BLaER1 treated with 17β-estradiol and CSF1 and Interleukin-3, amounts not matched to agents 10 nM and 100 nM (cell line): ENCODE measurements around the gene PLEKHM3.
"Not testable (repeated sequence)": the region's sequence is repeated elsewhere in the genome, so short reads cannot be mapped to it uniquely, and the experiment has no call there.

Experiments used
- H3K27ac ChIP-seq, 11 experiments: shearing (Covaris generic); formaldehyde crosslinking; 2 replicates each; pipeline ENCODE4 v1.8.1; 2022
- H3K27me3 ChIP-seq, 11 experiments: shearing (Covaris generic); formaldehyde crosslinking; 2 replicates each; pipeline ENCODE4 v1.8.1; 2022
- H3K36me3 ChIP-seq, 11 experiments: shearing (Covaris generic); formaldehyde crosslinking; 2 replicates each; pipeline ENCODE4 v1.8.1; 2022
- H3K4me1 ChIP-seq, 10 experiments: shearing (Covaris generic); formaldehyde crosslinking; 2 replicates each; pipeline ENCODE4 v1.8.1; 2022
- H3K4me2 ChIP-seq, 11 experiments: shearing (Covaris generic); formaldehyde crosslinking; 2 replicates each; pipeline ENCODE4 v1.8.1; 2022
- H3K4me3 ChIP-seq, 10 experiments: shearing (Covaris generic); formaldehyde crosslinking; 2 replicates each; pipeline ENCODE4 v1.8.1; 2022
- H3K9ac ChIP-seq, 11 experiments: shearing (Covaris generic); formaldehyde crosslinking; 2 replicates each; pipeline ENCODE4 v1.8.1; 2022
- H3K9me3 ChIP-seq, 11 experiments: shearing (Covaris generic); formaldehyde crosslinking; replicated peaks in 1 of 11; 2 replicates each; pipeline ENCODE4 v1.8.1; 2022
- H4K20me1 ChIP-seq, 11 experiments: shearing (Covaris generic); formaldehyde crosslinking; 2 replicates each; pipeline ENCODE4 v1.8.1; 2022
- Cebpa-rat ChIP-seq, 11 experiments: shearing (Covaris generic); IDR thresholded peaks; 2 replicates each; pipeline ENCODE4 v1.8.1; 2022

Gene PLEKHM3

GRCh38 chr2:208020253-208020652 is 5.1 kb downstream of the PLEKHM3 start:
- H3K27me3 ChIP-seq, result no peaks in the 10 kb centered on the region
- H3K36me3 ChIP-seq, result peaks cover 0 to 8% (median 0%) of the 10 kb centered on the region in 11 experiments; a peak in 2 of 22 replicates
- H3K27ac ChIP-seq, result no peak overlapping the region
- no peaks in the 10 kb centered on the region for H3K9me3 ChIP-seq
- H4K20me1 ChIP-seq, result no peaks in the 10 kb centered on the region
- no peak overlapping the region for H3K4me2 ChIP-seq
- H3K9ac ChIP-seq, result no peak overlapping the region
- H3K4me1 ChIP-seq, result peaks cover 0 to 26% (median 12%) of the 10 kb centered on the region in 10 experiments; a peak in 14 of 20 replicates
- no peak overlapping the region for H3K4me3 ChIP-seq
- TF ChIP-seq Cebpa-rat (IDR thresholded peaks at IDR 0.05), result no peak

GRCh38 chr2:208018124-208018712 is 7.1 kb downstream of the PLEKHM3 start:
- not testable (repeated sequence) for H3K9ac ChIP-seq, H3K9me3 ChIP-seq, H3K27ac ChIP-seq

GRCh38 chr2:208017721-208018120 is 7.6 kb downstream of the PLEKHM3 start:
- H3K4me2 ChIP-seq, result peak overlapping the region in 2 of 11 experiments; percentile 28 to 37; a peak in 4 of 22 replicates
- TF ChIP-seq Cebpa-rat (IDR thresholded peaks at IDR 0.05), result no peak
- H3K36me3 ChIP-seq, result peaks cover 0 to 8% (median 0%) of the 10 kb centered on the region in 11 experiments; a peak in 2 of 22 replicates
- H4K20me1 ChIP-seq, result peaks cover 0 to 5% (median 0%) of the 10 kb centered on the region in 11 experiments; a peak in 2 of 22 replicates
- peaks cover 0 to 15% (median 0%) of the 10 kb centered on the region in 10 experiments; a peak in 4 of 20 replicates for H3K4me1 ChIP-seq
- H3K9ac ChIP-seq, result no peak overlapping the region
- H3K9me3 ChIP-seq, result no peaks in the 10 kb centered on the region
- H3K27me3 ChIP-seq, result no peaks in the 10 kb centered on the region
- H3K27ac ChIP-seq, result no peak overlapping the region
- H3K4me3 ChIP-seq, result no peak overlapping the region

More at GRCh38 chr2:208018124-208018712, 7.1 kb downstream of the PLEKHM3 start:
- H4K20me1 ChIP-seq, H3K27me3 ChIP-seq, H3K36me3 ChIP-seq, H3K4me3 ChIP-seq: not testable (repeated sequence)
- Histone ChIP-seq H3K4me1 (peaks cover 0 to 18% (median 0%) of the 10 kb centered on the region in 10 experiments; a peak in 5 of 20 replicates), H3K4me2 (peak overlapping the region in 2 of 11 experiments; percentile 28 to 37; a peak in 4 of 22 replicates)

GRCh38 chr2:208015475-208015874 is 9.9 kb downstream of the PLEKHM3 start:
- no peak overlapping the region for H3K4me3 ChIP-seq
- H4K20me1 ChIP-seq, result peaks cover 0 to 5% (median 0%) of the 10 kb centered on the region in 11 experiments; a peak in 2 of 22 replicates
- no peaks in the 10 kb centered on the region for H3K27me3 ChIP-seq
- no peak overlapping the region for H3K9ac ChIP-seq
- peaks cover 0 to 8% (median 0%) of the 10 kb centered on the region in 11 experiments; a peak in 2 of 22 replicates for H3K36me3 ChIP-seq
- no peak overlapping the region for H3K4me2 ChIP-seq
- no peak for TF ChIP-seq Cebpa-rat (IDR thresholded peaks at IDR 0.05)
- H3K9me3 ChIP-seq, result no peaks in the 10 kb centered on the region
- H3K4me1 ChIP-seq, result peaks cover 0 to 24% (median 0%) of the 10 kb centered on the region in 10 experiments; a peak in 5 of 20 replicates
- no peak overlapping the region for H3K27ac ChIP-seq

DNA sequence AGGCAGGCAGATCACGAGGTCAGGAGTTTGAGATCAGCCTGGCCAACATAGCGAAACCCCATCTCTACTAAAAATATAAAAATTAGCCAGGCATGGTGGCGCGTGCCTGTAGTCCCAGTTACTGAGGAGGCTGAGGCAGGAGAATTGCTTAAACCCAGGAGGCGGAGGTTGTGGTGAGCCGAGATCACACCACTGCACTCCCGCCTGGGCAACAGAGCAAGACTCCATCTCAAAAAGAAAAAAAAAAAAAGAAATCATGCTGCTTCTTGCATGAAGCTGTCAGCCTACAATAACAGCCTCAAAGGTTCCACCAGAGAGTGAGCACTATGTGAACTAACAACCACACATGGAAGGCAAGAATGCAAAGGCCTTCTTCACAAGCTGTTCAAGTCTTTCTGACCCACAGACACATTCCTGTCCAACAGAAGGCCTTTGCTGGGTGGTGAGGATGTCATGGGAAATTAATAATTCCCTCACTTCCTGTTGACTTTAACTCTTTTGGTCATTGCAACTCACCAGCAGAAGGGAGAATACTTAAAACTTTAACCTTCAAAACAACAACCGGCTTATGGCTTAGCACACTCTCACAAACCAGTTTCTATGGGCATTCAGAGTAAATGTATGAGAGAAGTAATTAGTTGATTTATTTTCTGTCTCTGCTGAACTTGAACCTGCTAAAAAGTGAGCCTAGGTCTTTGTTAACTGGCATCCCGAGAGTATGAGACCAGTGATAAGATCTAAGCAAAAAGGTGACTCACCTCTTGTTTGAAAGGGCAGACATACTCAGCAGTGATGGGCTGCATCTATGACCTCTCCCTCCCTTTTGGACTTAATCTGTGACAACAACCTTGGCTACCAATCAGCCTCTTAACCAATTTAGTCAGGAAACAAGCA is 11.8 kb downstream of the PLEKHM3 start:
- H3K9ac ChIP-seq, result no peak overlapping the region
- no peak for TF ChIP-seq Cebpa-rat (IDR thresholded peaks at IDR 0.05)
- no peaks in the 10 kb centered on the region for H3K27me3 ChIP-seq
- peaks cover 0 to 32% (median 0%) of the 10 kb centered on the region in 10 experiments; a peak in 5 of 20 replicates for H3K4me1 ChIP-seq
- H3K36me3 ChIP-seq, result peaks cover 0 to 3% (median 0%) of the 10 kb centered on the region in 11 experiments; a peak in 1 of 22 replicates
- peaks cover 0 to 5% (median 0%) of the 10 kb centered on the region in 11 experiments; a peak in 2 of 22 replicates for H4K20me1 ChIP-seq
- H3K9me3 ChIP-seq, result no peaks in the 10 kb centered on the region
- H3K4me3 ChIP-seq, result no peak overlapping the region
- peak overlapping the region in 1 of 11 experiments; percentile 22; a peak in 1 of 22 replicates for H3K4me2 ChIP-seq
- no peak overlapping the region for H3K27ac ChIP-seq

DNA sequence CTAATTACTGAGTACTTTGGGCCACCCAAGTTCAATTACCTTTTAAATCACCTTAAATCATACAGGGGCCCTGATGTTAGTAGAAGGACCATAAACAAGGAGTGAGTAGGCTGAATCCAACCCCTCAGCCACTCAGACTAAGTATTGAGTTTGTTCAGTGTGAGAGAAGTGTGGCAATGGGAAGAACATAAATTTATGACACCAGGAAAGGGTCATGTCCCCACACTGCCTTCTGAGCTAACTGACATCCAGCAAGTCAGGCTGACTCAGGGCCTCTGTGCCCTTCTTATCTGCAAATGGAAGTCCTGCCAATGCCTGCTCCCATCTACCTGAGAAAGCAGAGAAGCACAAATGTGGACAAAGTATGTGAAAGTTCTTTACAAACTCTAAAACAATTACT is 12.9 kb downstream of the PLEKHM3 start:
- no peak for TF ChIP-seq Cebpa-rat (IDR thresholded peaks at IDR 0.05)
- peaks cover 0 to 3% (median 0%) of the 10 kb centered on the region in 11 experiments; a peak in 1 of 22 replicates for H3K36me3 ChIP-seq
- no peak overlapping the region for H3K9ac ChIP-seq
- peaks cover 0 to 5% (median 0%) of the 10 kb centered on the region in 11 experiments; a peak in 2 of 22 replicates for H4K20me1 ChIP-seq
- peaks cover 0 to 25% (median 0%) of the 10 kb centered on the region in 10 experiments; a peak in 6 of 20 replicates for H3K4me1 ChIP-seq
- no peak overlapping the region for H3K4me2 ChIP-seq
- no peaks in the 10 kb centered on the region for H3K27me3 ChIP-seq
- no peak overlapping the region for H3K27ac ChIP-seq
- no peak overlapping the region for H3K4me3 ChIP-seq
- H3K9me3 ChIP-seq, result no peaks in the 10 kb centered on the region

DNA sequence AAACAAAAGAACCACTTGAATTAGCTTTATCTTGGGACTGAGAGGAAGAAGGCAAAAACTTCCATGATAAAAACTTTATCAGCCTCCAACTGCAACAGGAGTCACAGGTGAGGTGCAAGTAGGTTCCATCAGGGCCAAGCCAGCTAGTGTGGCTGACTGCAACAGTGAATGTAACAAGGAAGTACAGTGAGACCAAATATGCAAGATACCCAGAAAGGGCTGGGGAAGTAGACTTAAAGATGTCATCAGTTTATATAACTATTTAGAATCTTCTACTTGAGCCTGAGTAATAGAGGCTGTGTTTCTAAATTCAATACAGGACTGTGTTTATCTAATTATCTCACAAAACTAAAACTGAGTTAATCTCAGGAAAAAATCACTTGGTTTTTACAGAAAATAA is 14.8 kb downstream of the PLEKHM3 start:
- Histone ChIP-seq H3K9ac (no peak overlapping the region), H3K9me3 (no peaks in the 10 kb centered on the region), H3K36me3 (no peaks in the 10 kb centered on the region), H3K27ac (0 out of 22 replicates have a peak overlapping the region, but pooled peaks of 1 of the 11 experiments have one; percentile 5), H3K4me3 (no peak overlapping the region), H3K27me3 (no peaks in the 10 kb centered on the region), H3K4me1 (peaks cover 0 to 38% (median 0%) of the 10 kb centered on the region in 10 experiments; a peak in 6 of 20 replicates), H3K4me2 (peak overlapping the region in 2 of 11 experiments; percentile 49 to 67; a peak in 4 of 22 replicates), H4K20me1 (peaks cover 0 to 5% (median 0%) of the 10 kb centered on the region in 11 experiments; a peak in 2 of 22 replicates)
- TF ChIP-seq Cebpa-rat (IDR thresholded peaks at IDR 0.05), result no peak

DNA sequence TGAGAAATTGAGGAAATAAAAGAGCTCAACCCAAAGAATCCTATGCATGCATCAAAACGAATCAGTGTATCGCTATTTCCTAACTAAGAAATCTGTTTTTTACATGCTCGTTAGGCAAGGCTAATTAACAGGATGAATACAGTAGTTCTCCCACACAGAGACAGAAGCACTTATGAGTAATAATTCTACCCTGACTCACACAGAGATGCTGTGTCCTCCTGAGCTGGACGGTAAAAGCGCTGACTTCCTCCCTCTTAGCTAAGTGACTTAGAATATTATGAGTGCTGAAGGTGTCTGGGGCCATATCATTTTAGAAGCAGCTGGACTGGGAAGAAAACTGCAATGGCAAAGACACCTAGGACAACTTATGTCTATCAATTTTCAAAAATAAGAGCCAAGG is 18.5 kb downstream of the PLEKHM3 start:
- H3K27ac ChIP-seq, result no peak overlapping the region
- H3K36me3 ChIP-seq, result peaks cover 0 to 5% (median 1%) of the 10 kb centered on the region in 11 experiments; a peak in 7 of 22 replicates
- 0 out of 22 replicates have a peak, but pooled peaks cover 0 to 4% (median 0%) of the 10 kb centered on the region in 11 experiments for H4K20me1 ChIP-seq
- H3K9me3 ChIP-seq, result no peaks in the 10 kb centered on the region
- no peak overlapping the region for H3K9ac ChIP-seq
- no peak for TF ChIP-seq Cebpa-rat (IDR thresholded peaks at IDR 0.05)
- peaks cover 0 to 30% (median 0%) of the 10 kb centered on the region in 10 experiments; a peak in 5 of 20 replicates for H3K4me1 ChIP-seq
- no peak overlapping the region for H3K4me3 ChIP-seq
- peak overlapping the region in 3 of 11 experiments; percentile 2 to 28 (median 4); a peak in 6 of 22 replicates for H3K4me2 ChIP-seq
- no peaks in the 10 kb centered on the region for H3K27me3 ChIP-seq
